T-helper 1 cell (primary cell): ENCODE results near the gene APBA2.

Experiments
- DNase-seq, 5 donors: peaks; one replicate each; pipeline ENCODE4 v3.0.0-alpha.2; 2012 to 2020

Gene APBA2

DNA sequence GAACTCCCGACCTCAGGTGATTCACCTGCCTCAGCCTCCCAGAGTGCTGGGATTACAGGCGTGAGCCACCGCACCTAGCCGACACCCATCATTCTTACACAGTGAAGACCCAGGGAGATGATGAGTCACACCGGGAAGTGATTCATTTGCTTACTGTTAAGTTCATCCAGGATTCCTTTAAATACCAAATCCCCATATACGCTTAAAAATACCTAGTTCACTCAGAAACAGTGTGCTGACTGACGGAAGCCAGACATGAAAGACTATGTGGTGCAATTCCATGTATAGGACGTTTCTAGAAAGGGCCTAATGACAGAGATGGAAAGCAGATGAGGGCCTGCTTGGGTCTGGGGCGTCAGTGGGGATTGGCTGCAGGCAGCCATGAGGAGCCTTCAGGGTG, 75.2 kb downstream of the APBA2 start:
- DNase-seq, result peak in 1 of 5 donors; percentile 5

DNA sequence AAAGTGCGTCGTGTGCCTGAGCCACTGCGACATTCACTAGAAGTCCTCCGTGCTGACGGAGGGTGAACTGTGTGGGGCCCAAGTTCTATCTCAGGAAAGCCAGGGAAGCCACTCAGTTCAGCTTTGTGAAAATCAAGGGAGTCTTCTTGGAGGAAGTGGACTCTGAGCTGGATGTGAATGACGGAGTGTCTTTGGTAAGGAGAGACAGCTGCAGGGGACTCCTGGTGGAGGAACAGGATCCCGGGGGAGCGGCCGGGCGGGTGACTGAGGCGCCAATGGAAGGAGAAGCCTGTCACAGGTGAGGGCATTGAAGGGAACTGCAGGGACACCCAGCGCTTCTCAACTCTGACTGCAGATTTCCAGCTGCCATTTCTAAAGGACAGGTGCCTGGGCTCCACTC, 75.6 kb downstream of the APBA2 start:
- no peak for DNase-seq

DNA sequence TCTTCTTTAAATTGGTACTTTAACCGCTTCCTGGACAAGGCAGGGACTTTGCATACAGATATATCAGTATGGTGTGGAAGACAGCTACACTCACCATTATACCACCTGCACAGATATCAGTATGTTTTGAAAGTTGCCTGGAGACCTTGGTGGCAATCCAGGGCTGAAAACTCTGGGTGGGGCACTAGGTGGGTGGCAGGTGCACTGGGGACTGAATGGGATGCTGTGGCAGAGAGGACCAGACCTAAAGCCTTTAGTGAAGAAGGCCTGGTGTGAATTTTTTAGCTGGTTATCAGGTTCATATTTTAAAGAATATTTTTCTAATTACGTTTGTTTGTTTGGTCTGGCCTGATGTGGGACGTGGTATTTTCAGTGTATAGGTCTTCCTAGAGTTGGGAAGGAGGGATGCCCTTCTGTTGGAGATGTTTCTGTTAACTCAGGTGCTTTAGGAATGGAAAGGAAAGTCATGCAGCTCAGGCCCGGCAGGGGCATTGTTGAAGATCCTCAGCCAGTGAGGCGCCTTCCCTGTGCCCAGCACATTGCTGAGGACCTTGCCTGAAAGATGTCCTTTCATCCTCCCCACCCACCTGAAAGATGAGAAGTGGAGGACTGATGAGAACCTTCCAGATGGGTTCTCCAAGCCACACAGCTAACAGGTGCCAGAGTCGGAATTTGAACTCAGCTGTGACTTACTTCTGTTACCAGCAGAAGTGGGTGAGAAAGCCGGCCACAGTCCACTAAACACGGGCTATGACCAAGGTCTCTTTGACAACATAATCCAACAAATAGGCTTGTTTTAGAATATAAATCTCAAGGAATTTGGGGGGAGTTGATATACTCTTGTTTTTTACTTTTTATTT, 77.3 kb downstream of the APBA2 start:
- DNase-seq, result peak in 1 of 5 donors; percentile 30

DNA sequence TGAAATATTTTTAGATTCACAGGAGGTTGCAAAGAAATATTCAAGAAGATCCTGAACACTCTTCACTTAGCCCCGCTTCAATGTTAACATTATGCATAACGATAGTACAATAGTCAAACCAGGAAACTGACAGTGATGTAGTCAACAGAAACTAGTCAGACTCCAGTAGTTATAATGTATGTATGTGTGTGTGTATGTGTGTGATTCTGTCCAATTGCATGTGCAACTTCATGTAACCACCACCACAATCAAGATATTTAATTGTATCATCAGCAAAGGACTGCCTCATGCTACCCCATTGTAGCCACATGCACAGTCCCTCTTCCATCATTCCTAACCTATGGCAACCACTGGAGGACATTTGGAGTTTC, 77.9 kb downstream of the APBA2 start:
- DNase-seq, result peak in 1 of 5 donors; percentile 61

DNA sequence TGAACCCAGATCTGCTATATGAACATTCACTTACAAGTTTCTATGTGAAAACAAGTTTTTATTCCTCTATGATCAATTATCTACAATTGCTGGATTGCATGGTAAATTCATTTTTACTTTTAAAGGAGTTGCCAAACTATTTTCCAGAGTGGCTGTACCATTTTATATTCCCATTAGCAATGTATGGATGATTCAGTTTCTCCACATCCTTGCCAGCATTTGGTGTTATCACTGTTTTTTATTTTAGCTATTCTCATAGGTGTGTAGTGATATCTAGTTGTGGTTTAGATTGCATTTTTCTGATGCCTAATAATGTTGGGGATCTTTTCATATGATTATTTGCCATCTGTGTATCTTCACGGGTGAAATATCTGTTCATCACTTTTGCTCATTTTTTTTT, 78.3 kb downstream of the APBA2 start:
- no peak for DNase-seq

DNA sequence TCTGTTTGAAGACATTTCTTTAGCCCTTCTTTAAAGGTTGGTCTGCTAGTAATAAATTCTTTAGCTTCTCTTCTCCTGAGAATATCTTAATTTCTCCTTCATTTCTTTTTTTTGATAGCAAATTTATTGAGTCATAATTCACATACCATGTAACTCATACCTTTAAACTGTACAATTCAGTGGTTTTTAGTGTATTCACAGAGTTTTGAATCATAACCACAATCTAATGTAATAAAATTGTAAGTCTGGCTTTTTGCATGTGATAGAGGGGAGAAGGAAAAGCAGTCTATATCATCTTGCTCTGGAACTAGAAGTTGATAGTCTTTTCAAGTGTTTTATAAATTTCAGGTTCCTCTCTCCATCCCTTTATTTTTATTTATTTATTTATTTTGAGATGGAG, 81.3 kb downstream of the APBA2 start:
- DNase-seq, result no peak

DNA sequence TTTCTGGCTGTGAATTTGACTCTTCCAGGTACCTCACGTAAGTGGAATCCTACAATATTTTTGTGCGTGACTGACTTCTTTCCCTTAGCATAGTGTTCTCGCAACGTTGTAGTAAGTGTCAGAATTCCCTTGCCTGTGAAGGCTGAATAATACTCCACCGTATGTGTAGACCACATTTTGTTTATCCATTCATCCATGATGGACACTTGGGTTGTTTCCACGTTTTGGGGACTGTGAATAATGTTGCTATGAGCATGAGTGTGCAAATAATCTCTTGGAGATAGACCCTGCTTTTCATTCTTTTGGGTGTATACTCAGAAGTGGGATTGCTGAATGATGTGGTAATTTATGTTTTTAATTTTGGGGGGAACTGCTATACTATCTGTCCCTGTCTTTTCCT, 82.2 kb downstream of the APBA2 start:
- DNase-seq, result no peak

DNA sequence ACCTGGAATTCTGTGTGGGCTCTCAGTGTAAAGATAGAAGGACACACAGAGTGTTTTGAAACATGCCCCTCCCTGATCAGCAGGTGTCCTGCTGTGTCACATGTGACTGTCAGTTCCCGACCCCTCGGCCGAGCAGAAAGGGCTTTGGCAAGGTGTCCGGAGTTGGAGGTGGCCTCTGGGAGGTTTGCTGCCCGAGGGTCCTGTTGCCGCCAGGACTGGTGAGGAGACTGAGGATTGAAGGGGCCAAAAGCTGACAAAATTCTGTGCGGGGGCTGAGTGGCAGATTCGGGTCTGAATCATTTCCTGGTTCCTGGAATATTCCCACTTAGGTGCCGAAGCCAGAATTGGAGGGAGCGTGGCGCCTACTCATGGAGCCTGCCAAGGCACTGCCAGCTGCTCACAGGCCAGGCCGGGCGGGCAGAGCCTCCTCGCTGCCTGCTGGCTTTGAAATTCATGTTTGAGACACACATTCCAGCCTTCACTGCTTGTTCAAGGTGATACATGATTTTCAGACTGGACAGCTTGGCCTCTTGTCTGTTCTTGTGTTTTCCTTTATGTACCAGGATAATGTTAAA, 83.8 kb downstream of the APBA2 start:
- DNase-seq, result no peak

DNA sequence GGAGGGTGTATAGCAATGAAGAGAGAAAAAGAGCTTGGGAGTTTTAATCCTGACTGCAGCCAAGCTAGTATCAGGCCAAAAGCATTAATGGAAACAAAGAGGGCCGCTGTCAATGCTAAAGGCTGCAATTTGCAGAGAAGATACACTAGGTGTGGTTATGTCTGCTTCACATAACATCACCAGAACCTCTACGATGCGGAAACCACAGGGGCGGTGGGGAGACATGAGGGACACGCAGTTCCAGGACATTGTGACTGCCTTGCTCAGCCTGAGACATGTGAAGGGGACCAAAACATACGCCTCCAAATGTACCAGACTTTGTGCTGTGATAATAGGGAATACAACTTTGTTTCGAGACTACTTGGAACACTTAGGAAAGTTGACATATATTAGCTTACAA, 88.4 kb downstream of the APBA2 start:
- no peak for DNase-seq

DNA sequence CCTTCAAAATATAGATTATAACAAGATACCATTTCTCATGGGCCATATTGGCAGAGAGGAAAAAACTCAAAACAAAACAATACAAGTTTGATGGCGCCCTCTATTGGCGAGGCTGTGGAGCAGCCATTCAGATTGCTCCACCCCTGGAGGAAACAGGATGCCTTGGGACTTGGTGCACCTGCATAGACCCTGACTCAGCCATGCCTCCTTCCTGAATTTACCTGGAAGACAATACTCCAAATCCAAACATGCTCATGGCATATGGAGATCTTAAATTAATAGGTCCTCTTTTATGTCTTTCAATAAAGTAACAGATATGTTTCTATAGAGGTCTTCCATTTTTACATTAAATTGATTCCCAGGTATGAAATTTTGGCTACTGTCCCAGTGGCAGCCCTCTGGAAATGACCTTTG, 90.0 kb downstream of the APBA2 start:
- peak in 4 of 5 donors; percentile 50 to 66 (median 54) for DNase-seq

DNA sequence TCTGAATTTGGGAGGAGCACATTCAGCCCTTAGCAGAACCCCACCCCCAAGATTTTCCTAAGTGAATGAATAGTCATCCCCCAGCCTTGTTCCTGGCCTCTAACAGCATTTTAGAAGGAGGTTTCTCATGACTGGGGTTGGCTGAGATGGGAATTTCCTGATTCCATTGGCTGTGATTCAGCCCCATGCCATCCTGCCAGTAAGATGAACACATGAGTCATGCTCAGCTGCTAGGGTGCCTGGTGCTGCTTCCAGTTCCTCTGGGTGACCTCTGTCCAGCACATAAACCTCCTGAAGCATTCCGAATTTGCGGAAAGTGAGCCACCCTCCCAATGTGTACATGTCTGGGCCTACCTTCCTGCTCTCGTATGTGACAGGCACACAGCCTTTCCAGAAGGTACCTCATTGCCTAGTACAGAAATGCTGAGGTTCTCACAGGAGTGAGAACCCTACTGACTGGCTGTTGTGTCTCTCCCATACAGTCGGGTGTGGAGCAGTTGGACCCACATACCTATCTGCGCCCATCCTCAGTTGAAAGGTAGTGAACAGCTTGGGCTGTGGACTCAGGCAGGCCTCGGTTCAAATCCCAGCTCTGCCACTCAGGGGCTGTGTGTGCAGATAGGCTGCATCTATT, 91.7 kb downstream of the APBA2 start:
- DNase-seq, result no peak

DNA sequence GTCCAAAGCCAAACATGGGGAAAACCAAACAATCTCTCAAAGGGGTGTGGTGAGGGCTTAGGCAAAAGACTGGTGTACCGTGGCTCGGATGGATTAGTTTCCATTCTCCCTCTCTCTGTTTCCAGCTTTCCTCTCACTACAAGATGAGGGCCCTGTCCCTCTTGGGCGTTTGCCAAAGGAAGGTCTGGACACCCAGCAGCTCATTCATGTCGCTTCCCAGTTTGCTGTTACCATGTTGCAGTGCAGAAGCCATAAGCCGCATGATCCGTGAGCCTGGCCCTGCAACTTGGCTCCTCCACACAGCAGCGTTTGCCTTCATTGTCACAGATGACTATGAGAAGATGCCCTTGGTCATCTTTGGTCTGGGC, 92.2 kb downstream of the APBA2 start:
- no peak for DNase-seq

DNA sequence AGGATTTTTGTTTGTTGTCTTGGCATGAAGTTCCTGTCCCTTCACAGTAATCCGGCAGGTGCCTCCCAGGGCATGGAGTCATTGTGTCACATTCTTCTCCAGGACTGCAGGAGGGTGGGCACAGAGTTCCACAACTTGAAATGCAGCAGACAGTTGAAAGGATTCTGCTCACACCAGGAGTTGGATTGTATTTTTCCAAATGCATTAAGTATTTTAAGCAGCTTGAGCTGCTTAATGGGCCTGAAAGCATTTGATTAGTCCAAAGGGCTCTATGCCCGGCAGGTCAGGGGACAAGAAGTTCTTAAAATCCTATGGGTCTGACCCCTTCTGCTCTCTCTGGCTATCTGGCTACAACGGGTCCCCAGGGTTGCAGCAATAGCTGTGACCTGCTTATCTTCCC, 92.9 kb downstream of the APBA2 start:
- no peak for DNase-seq

DNA sequence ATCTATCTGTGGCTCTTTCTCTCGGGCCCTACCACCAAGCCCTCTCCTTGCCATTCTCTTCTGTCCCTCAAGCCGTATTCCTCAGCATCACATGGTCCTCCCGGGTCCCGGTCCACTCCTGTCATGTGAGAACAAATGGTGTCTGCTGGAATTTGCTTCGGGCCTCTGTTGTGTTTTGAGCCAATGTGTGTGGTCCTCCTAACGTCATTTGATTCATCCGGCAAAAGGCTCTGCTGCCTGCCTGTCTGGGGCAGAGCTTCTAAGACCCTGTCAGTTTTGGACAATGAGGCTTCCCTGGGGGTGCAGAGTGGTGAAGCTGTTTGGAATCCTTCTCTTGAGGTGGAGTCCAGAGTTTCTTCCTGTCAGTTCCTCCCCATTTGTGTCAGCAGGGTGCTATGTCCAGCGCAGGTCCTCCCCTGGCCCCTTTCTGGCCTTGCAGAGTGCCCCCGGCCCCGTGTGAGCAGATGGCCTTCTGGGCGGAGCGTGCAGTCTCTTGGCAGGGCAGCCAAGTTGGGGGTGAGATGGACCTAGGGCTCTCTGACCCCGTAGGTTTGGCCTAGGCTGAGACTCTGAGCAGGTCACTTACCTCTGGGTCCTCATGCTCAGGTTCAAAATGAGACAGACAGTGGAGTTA, 93.6 kb downstream of the APBA2 start:
- DNase-seq, result no peak

DNA sequence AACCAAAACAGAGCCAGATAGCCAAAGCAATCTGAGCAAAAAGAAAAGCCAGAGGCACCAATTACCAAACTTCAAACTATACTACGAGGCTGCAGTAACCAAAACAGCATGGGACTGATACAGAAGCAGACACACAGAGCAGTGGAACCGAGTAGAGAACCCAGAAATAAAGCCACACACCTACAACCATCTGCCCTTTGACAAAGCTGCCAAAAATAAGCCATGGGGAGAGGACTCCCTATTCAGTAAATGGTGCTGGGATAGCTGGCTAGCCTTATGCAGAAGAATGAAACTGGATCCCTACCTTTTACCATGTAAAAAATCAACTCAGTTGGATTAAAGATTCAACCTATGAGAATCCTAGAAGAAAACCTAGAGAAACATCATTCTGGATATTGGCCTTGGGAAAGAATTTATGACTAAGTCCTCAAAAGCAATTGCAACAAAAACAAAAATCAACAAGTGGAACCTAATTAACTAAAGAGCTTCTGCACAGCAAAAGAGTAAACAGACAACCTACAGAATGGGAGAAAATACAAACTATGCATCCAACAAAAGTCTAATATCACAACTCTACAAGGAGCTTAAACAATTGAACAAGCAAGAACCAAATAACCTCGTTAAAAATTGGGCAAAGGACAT, 95.1 kb downstream of the APBA2 start:
- DNase-seq, result no peak

DNA sequence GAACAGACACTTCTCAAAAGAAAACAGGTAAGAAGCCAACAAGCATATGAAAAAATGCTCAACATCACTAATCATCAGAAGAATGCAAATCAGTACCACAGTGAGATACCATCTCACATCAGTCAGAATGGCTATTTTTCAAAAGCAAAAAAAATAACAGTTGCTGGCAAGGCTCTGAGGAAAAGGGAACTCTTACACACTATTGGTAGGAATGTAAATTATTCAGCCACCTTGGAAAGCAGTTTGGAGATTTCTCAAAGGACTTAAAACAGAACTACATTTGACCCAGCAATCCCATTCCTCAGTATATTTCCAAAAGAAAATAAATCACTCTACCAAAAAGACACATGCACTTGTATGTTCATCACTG, 95.6 kb downstream of the APBA2 start:
- no peak for DNase-seq

DNA sequence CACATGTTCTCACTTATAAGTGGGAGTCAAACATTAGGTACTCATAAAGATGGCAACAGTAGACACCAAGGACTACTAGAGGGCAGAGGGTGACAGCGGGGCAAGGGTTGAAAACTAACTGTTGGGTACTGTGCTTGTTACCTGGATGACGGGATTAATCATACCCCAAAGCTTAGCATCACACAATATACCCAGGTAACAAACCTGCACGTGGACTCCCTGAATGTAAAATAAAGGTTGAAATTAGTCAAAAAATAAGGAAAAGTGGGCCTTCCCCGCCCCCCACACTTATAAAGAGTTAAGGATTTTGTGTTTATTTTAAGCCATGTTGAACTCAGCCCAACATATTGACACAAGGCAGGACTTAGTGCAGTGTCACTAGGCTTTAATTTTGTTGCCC, 96.1 kb downstream of the APBA2 start:
- DNase-seq, result no peak

DNA sequence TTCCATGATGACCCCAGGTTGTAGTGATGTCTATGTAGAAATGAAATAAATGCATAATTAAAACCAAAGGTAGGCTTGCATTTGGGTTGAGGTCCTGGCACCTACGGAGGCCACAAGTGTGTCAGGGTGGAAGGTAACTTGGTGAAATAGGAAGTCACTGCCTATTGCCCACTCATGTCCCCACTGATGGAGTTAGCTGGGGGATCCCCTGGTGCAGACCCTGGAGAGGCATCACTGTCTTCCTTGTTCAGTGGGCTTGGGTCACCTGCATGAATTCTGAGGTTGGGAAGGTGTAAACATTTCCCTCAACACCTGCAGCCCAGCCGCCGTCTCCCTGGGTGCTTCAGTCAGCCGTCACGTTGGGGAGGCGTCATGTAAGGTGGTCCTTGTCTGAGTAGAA, 97.1 kb downstream of the APBA2 start:
- no peak for DNase-seq

DNA sequence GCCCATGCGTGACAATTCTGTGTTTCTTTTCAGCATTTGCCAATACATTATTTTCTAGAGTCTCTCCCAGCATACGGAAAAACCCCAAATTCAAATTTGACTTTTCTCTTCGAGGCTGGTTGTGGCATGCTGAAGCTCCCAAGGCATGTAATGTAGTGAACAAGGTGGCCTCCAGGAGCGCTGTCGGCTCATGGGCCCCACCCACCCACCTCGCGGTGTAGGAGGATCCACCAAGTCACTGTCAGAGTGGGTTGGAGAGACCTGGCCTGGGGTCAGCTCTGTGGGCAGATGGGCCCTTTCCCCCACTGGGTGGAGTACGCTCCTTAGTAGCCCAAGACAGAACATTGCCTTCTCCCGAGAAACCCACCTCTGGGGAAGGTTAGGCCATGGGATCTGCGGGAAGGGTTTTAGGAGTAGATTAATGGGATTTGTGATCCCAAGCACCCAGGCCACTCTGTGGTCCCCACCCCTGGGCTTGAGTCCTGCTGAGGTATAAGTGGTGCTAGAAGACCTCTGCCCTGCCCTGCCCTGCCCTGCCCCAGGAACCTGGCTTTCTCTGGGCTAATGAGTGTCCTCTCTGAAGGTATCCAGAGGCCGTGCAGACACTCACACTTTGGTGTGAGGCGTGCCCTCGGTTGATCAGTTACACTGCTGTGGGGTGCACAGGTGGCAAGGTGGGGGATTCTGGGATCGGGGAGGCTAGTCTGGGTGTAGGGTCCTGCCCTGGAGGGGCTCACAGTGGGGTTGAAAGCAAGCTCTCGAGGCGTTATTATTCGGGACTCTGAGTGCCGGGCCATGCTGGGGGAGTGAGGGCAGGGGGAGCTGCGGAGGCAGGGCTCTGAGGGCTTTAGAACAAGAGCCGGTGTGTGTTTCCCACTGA, 97.9 kb downstream of the APBA2 start:
- no peak for DNase-seq

DNA sequence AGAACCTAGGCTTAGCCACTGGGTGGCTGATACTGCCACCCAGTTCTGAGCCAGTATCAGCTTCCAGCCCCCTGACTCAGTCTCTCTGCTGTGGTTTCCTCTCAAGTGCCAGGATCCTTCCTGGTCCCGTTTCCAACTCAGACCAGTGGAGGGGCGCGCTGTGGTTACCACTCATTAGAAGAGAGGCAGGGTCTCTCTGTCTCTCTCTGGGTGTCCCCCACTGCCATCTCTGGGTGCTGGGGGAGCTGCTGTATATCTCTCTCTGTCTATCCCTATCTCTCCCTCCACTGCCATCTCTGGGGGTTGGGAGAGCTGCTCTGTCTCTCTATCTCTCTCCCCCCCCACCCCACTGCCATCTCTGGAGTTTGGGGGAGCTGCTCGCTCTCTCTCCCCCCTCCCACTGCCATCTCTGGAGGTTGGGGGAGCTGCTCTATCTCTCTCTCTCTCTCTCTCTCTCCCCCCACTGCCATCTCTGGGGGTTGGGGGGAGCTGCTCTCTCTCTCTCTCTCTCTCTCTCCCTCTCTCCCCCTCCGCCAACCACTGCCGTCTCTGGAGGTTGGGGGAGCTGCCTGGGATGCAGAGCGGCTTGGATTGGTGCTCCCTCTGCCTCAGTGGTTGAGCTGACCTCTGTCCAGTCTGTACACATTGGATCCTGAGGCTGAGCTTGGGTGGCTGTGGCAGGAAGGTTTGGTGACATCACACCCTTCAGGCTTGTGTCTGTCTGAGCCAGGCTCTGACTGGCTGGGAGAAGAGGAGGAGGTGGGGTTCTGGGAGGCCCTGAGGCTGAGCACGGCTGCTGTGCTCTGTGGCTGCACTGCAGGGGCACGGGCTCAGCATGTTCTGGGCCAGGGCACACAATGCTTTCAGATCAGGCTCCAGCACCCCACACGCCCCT, 98.9 kb downstream of the APBA2 start:
- DNase-seq, result no peak

DNA sequence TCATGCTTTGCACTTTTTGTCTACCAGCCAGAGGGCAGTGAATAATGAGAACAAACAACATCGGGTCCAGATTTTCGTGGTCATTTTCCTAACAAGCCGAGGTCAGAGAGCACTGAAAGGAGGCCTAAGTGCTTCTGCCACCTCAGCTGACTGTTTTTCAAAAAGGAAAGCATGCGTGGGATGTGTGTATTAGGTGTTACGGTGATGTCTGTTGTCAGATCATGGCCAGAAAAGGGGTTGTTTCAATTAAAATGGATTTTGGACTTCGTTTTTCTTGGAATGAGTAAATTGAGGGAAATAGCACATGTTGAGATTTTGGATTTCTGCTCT, 99.5 kb downstream of the APBA2 start:
- DNase-seq, result no peak
